Body of pancreas (tissue), 4 donors: ENCODE data around the gene ARHGEF7.
"Not testable (repeated sequence)": the region's sequence is repeated elsewhere in the genome, so short reads cannot be mapped to it uniquely, and the experiment has no call there.

Experiments used
- POLR2A ChIP-seq, 3 donors: fragments of 450-650 bp; IDR thresholded peaks; one replicate each; pipeline ENCODE4 v1.6.1; 2016; ENCODE audit warnings: antibody characterized with exemption in 3 of 3, mild to moderate bottlenecking in 2 of 3
- TF ChIP-seq, protein P1 (sequence below), 7 experiments: fragments of 450-650 bp in 4 of 7; fragments of 200-600 bp in 3 of 7; sonication (generic) in 3 of 7; IDR thresholded peaks; one replicate each; pipeline ENCODE4 v1.5.1; 2016 to 2019; ENCODE audit warnings: antibody characterized with exemption in 7 of 7

DNA sequence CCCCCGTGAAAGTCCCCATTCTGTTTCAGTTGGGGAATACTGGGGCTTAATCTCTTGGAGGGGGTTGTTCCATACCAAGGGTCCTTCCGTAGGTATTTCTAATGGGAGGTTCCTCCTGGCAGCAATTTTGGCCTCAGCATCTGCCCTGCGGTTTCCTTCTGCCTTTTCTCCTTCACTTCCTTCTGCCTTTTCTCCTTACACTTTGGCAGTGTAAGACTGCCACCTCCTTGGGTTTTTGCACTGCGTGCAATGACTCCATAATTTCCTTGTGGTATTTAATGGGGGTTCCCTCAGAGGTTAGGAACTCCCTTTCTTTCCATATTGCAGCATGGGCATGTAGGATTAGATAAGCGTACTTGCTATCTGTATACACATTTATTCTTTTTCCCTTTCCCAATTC, 78.1 kb downstream of the ARHGEF7 start:
- TF ChIP-seq, protein P1, sequence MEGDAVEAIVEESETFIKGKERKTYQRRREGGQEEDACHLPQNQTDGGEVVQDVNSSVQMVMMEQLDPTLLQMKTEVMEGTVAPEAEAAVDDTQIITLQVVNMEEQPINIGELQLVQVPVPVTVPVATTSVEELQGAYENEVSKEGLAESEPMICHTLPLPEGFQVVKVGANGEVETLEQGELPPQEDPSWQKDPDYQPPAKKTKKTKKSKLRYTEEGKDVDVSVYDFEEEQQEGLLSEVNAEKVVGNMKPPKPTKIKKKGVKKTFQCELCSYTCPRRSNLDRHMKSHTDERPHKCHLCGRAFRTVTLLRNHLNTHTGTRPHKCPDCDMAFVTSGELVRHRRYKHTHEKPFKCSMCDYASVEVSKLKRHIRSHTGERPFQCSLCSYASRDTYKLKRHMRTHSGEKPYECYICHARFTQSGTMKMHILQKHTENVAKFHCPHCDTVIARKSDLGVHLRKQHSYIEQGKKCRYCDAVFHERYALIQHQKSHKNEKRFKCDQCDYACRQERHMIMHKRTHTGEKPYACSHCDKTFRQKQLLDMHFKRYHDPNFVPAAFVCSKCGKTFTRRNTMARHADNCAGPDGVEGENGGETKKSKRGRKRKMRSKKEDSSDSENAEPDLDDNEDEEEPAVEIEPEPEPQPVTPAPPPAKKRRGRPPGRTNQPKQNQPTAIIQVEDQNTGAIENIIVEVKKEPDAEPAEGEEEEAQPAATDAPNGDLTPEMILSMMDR (IDR thresholded peaks at IDR 0.05), result not testable (repeated sequence)
- not testable (repeated sequence) for TF ChIP-seq POLR2A (IDR thresholded peaks at IDR 0.05)
